Duodenal mucosa (tissue), 2 donors: ENCODE measurements around the gene MRPL51.
"Not testable (repeated sequence)": the region's sequence is repeated elsewhere in the genome, so short reads cannot be mapped to it uniquely, and the experiment has no call there.

ENCODE experiments used
- H3K27ac ChIP-seq: one replicate; pipeline ENCODE4 v1.7.0; 2013; ENCODE audit warnings: low read depth, low read length
- H3K27me3 ChIP-seq, 2 donors: one replicate each; pipeline ENCODE4 v1.7.0; 2013; ENCODE audit warnings: low read length in 2 of 2, control low read depth in 1 of 2; ENCODE audit not compliant: insufficient read depth in 2 of 2, control insufficient read depth in 1 of 2
- H3K36me3 ChIP-seq, 2 donors: one replicate each; pipeline ENCODE4 v1.7.0; 2013; ENCODE audit warnings: low read length in 2 of 2, control low read depth in 1 of 2; ENCODE audit not compliant: insufficient read depth in 2 of 2, control insufficient read depth in 1 of 2
- H3K4me1 ChIP-seq, 2 donors: one replicate each; pipeline ENCODE4 v1.7.0; 2013; ENCODE audit warnings: low read length in 2 of 2, control low read depth in 1 of 2; ENCODE audit not compliant: insufficient read depth in 2 of 2, control insufficient read depth in 1 of 2
- H3K4me3 ChIP-seq, 2 donors: one replicate each; pipeline ENCODE4 v1.7.0; 2013; ENCODE audit warnings: low read length in 2 of 2, low read depth in 1 of 2
- H3K9ac ChIP-seq, 2 donors: one replicate each; pipeline ENCODE4 v1.7.0; 2013; ENCODE audit warnings: low read length in 2 of 2, low read depth in 1 of 2
- H3K9me3 ChIP-seq, 2 donors: one replicate each; pipeline ENCODE4 v1.7.0; 2013; ENCODE audit warnings: low read length in 2 of 2, control low read depth in 1 of 2; ENCODE audit not compliant: control insufficient read depth in 1 of 2

MRPL51 gene

DNA sequence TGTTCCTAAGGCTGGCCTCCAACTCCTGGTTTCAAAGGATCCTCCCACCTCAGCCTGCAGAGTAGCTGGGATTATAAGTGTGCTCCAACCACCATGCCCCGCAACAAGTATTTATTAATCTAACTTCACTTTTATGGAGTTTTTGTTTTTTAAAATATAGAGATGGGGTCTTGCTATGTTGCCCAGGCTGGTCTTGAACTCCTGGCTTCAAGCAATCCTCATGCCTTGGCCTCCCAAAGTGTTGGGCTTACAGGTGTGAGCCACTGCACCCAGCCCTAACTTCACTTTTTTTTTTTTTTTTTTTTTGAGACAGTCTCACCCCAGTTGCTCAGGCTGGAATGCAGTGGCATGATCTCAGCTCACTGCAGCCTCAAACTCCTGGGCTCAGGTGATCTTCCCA, 2.4 kb downstream of the MRPL51 start:
- not testable (repeated sequence) for H3K9ac ChIP-seq, H3K36me3 ChIP-seq, H3K27ac ChIP-seq, H3K9me3 ChIP-seq, H3K4me3 ChIP-seq, H3K27me3 ChIP-seq
- peaks cover 18 to 24% of the 10 kb centered on the region in 2 donors for H3K4me1 ChIP-seq

GRCh38 chr12:6489449-6489848, 3.6 kb downstream of the MRPL51 start:
- Histone ChIP-seq H3K4me1 (peaks cover 6 to 12% of the 10 kb centered on the region in 2 donors), H3K4me3 (no peak overlapping the region), H3K9me3 (no peaks in the 10 kb centered on the region), H3K9ac (no peak overlapping the region), H3K27me3 (no peaks in the 10 kb centered on the region), H3K27ac (no peak overlapping the region), H3K36me3 (peaks cover 0 to 3% of the 10 kb centered on the region in 2 donors)

DNA sequence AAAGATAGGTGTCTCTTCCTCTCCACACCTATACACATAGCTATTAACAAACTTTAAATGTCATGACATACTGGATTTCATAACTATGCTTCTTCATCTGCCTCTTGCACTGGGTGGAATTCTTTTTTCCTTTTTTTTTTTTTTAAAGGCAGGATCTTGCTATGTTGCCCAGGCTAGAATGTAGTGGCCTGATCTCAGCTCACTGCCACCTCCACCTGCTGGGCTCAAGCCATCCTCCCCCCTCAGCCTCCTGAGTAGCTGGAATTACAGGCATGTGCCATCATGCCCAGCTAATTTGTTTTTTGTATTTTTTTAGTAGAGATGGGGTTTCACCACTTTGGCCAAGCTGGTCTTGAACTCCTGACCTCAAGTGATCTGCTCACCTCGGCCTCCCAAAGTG, 4.8 kb downstream of the MRPL51 start:
- Histone ChIP-seq H3K27me3 (no peaks in the 10 kb centered on the region), H3K4me1 (peaks cover 4 to 9% of the 10 kb centered on the region in 2 donors), H3K9me3 (no peaks in the 10 kb centered on the region)

GRCh38 chr12:6478416-6478815, 14.6 kb downstream of the MRPL51 start:
- Histone ChIP-seq H3K4me1 (no peaks in the 10 kb centered on the region), H3K36me3 (no peaks in the 10 kb centered on the region), H3K9me3 (no peaks in the 10 kb centered on the region), H3K9ac (no peak overlapping the region), H3K4me3 (no peak overlapping the region), H3K27me3 (no peaks in the 10 kb centered on the region), H3K27ac (no peak overlapping the region)

More for the DNA sequence above, 4.8 kb downstream of the MRPL51 start:
- Histone ChIP-seq H3K27ac (no peak overlapping the region), H3K9ac (no peak overlapping the region), H3K36me3 (peaks cover 0 to 3% of the 10 kb centered on the region in 2 donors), H3K4me3 (no peak overlapping the region)

DNA sequence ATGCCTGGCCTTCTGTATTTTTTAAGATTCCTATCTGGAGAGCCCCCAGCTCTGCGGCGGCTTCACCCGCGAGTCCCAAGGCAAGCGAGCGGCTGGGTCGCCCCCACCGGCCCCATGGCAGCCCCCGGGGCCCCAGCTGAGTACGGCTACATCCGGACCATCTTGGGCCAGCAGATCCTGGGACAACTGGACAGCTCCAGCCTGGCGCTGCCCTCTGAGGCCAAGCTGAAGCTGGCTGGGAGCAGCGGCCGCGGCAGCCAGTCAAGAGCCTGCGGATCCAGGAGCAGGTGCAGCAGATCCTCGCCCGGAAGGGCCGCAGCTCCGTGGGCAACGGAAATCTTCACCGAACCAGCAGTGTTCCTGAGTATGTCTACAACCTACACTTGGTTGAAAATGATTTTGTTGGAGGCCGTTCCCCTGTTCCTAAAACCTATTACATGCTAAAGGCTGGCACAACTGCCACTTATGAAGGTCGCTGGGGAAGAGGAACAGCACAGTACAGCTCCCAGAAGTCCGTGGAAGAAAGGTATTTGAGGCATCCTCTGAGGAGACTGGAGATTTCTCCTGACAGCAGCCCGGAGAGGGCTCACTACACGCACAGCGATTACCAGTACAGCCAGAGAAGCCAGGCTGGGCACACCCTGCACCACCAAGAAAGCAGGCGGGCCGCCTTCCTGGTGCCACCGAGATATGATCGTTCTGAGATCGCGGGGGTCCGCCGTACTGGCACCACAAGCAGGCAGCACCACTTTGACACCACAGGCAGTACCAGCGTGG, 15.3 kb downstream of the MRPL51 start:
- H3K4me1 ChIP-seq, H3K4me3 ChIP-seq, H3K9ac ChIP-seq, H3K27me3 ChIP-seq, H3K9me3 ChIP-seq, H3K27ac ChIP-seq, H3K36me3 ChIP-seq: not testable (repeated sequence)

DNA sequence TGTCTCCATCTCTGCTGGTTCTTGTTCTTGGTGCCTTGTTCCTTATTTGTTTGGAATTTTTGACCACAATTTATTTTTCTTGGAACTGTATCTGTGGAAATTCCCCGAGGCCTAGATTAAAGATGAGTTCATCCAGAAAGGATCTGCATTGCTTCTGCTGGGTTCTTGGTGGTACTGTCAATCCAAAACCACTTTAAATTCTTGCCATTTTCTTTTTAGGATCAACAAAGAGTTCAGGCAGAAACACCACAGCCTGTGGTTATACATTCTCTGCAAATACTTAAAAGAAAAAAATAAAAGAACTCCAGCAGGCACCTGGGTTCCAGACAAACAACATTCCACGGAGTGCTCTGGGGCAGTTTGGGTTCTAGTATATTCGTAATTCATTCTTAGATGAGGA, 16.6 kb downstream of the MRPL51 start:
- no peak overlapping the region for H3K27ac ChIP-seq
- no peak overlapping the region for H3K9ac ChIP-seq

DNA sequence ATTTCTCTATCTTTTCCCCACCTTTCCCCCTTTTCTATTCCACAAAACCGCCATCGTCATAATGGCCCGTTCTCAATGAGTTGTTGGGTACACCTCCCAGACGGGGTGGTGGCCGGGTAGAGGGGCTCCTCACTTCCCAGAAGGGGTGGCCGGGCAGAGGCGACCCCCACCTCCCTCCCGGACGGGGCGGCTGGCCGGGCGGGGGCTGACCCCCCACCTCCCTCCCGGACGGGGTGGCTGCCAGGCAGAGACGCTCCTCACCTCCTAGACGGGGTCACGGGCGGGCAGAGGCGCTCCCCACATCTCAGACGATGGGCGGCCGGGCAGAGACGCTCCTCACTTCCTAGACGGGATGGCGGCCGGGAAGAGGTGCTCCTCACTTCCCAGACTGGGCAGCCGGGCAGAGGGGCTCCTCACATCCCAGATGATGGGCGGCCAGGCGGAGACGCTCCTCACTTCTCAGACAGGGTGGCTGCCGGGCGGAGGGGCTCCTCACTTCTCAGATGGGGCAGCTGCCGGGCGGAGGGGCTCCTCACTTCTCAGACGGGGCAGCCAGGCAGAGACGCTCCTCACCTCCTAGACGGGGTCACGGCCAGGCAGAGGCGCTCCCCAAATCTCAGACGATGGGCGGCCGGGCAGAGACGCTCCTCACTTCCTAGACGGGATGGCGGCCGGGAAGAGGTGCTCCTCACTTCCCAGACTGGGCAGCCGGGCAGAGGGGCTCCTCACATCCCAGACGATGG, 17.7 kb downstream of the MRPL51 start:
- H3K4me1 ChIP-seq, H3K9me3 ChIP-seq, H3K4me3 ChIP-seq, H3K27ac ChIP-seq, H3K36me3 ChIP-seq, H3K9ac ChIP-seq, H3K27me3 ChIP-seq: not testable (repeated sequence)

More for the DNA sequence above, 16.6 kb downstream of the MRPL51 start:
- Histone ChIP-seq H3K36me3 (no peaks in the 10 kb centered on the region), H3K4me1 (no peaks in the 10 kb centered on the region), H3K27me3 (no peaks in the 10 kb centered on the region), H3K4me3 (no peak overlapping the region), H3K9me3 (no peaks in the 10 kb centered on the region)

GRCh38 chr12:6472491-6472890, 20.6 kb downstream of the MRPL51 start:
- no peaks in the 10 kb centered on the region for H3K9me3 ChIP-seq
- no peak overlapping the region for H3K27ac ChIP-seq
- no peaks in the 10 kb centered on the region for H3K36me3 ChIP-seq
- H3K4me1 ChIP-seq = peaks cover 20 to 29% of the 10 kb centered on the region in 2 donors
- H3K27me3 ChIP-seq = no peaks in the 10 kb centered on the region
- no peak overlapping the region for H3K4me3 ChIP-seq
- H3K9ac ChIP-seq = no peak overlapping the region

GRCh38 chr12:6471989-6472360, 21.1 kb downstream of the MRPL51 start:
- H3K9ac ChIP-seq = no peak overlapping the region
- no peaks in the 10 kb centered on the region for H3K9me3 ChIP-seq
- no peak overlapping the region for H3K4me3 ChIP-seq
- H3K27me3 ChIP-seq = no peaks in the 10 kb centered on the region
- H3K27ac ChIP-seq = no peak overlapping the region
- H3K36me3 ChIP-seq = no peaks in the 10 kb centered on the region
- peaks cover 20 to 29% of the 10 kb centered on the region in 2 donors for H3K4me1 ChIP-seq

DNA sequence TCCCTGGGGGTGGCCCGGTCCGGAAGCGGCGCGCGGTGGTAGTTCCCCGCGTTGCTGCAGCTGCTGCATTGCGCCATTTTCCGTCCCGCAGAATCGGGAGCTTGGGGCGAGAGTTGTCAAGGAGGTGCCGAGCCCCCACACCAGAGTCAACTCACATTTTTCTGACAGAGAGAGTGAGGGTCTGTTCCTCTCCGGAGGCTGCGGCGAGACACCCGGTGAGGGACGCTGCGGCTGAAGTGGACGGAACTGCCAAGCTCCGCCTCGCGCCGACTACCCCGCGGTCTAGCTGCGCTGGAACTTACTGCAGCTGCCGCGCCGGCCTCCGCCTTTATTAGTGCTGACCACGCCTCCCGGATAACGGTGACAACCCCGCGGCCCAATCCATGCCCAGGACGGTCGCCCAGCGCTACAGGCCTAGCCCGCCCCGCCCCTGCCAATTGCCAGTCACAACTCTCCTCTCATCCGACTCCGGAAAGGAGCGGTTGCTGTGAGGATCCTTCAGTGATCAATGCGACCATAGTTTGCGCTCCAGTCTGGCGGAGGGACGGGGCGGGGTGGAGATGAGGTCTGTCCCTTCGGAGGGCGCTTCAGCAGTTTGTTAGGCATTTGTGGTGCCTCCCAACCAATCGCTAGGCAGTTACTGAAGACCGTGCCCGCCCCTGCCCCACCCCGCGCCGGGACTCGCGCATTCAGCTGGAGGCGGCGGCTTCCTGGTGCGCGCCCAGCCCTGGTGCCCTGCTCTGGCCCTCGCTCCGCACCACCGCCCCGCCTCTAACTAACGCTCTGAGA, 22.5 kb downstream of the MRPL51 start, which contains the start of gene VAMP1:
Gene VAMP1, minus strand, starts transcription at position 303 of the 789 bp plus-strand sequence. Its CDS starts 146 bp downstream, at position 157.
- no peaks in the 10 kb centered on the region for H3K9me3 ChIP-seq
- peaks cover 20 to 32% of the 10 kb centered on the region in 2 donors for H3K4me1 ChIP-seq
- peak within 1 kb of the TSS; percentile 59 to 84 for H3K9ac ChIP-seq
- H3K36me3 ChIP-seq = peaks cover 0 to 12% of the 10 kb centered on the region in 2 donors
- H3K27me3 ChIP-seq = no peaks in the 10 kb centered on the region
- H3K4me3 ChIP-seq = peak within 1 kb of the TSS; percentile 85 to 88
- H3K27ac ChIP-seq = peak within 1 kb of the TSS; percentile 84
